Stimulated activated CD8-positive, alpha-beta memory T cell treated with anti-CD3 and anti-CD28 coated beads, Interleukin-15, amount 100 ng/mL, for 48 hours (primary cell): ENCODE results near the gene RIMBP2.

Experiments
- DNase-seq, 2 donors: peaks; one replicate each; pipeline ENCODE4 v3.0.0-alpha.2; 2020; ENCODE audit warnings: low read depth in 2 of 2

Gene RIMBP2

DNA sequence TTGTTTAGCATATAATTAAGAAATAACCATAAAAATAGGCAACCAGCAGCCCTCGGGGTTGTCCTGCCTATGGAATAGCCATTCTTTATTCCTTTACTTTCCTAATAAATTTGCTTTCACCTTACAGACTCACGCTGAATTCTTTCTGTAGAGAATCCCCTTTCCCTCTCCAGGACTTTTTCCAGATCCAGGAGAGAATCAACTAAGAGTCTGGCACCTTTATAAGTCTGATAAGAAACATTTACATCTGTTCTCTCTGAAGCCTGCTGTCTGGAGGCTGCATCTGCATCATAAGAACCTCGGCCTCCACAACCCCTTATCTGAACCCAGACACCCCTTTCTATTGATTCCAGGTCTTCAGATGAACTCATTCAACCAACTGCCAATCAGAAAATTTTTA lies 32.3 kb downstream of the RIMBP2 start:
- no peak for DNase-seq

DNA sequence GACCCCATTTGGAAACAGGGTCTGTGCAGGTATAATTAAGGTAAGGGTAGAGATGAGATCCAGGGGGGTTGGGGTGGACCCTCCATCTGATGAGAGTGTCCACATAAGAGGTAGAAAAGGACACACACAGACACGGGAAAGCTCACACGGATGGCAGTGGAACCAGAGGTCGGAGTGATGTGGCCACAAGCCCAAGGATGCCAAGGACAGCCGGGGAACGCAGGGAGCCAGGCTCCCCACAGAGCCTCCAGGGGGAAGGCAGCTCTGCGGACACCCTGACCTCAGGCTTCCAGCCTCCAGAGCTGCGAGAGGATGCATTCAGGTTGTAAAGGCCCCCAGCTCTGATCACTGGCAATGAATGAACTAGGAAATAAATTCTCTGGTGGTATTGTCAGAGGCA lies 33.0 kb downstream of the RIMBP2 start:
- no peak for DNase-seq

- DNase-seq: no peak
These were observed 35.6 kb downstream of the RIMBP2 start for GRCh38 chr12:130680451-130680990.

DNA sequence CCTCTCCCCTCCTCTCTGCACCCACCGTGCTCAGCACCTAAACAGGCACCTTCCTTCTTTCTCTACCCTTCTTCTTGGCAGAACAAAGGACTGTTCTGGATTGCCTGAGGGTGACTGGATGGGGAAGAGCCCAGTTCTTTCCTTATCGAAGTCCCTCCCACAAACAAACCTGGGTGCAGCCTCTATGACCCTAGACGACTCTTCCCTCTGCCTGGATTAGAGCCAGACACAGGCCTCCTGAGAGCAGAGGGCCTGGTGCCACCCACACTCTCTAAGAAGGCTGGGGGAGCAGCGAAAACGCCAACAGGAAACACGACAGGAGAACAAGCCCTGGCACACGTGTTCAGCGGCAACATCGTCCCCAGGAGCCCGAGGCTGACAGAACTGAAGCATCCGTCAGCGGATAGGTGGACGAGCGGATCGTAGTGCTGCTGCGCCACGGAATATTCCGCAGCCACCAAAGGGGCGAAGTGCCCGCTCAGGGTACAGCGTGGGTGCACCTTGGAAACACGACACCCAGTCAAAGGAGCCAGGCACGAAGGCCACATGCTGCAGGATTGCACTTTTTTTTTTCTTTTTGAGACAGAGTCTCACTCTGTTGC lies 38.0 kb downstream of the RIMBP2 start:
- no peak for DNase-seq

DNA sequence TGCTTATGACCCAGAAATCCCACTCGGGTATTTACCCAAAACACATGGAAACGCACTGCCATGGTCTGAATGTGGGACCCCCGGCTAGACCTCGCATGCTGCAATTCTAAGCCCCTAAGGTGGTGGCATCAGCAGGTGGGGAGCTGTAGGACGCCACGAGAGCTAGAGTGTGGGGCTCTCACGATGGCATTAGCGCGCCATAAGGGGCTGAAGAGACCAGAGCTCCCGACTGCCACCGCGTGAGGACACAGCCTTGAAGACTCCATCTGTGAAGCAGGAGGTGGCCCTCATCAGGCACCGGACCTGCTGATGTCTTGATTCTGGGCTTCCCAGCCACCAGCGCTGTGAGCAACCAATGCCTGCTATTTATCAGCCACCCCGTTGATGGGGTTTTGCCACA lies 40.3 kb downstream of the RIMBP2 start:
- no peak for DNase-seq

GRCh38 chr12:130675121-130675520 lies 41.0 kb downstream of the RIMBP2 start:
- no peak for DNase-seq

- DNase-seq: no peak
These were observed 41.4 kb downstream of the RIMBP2 start for GRCh38 chr12:130674676-130675075.

DNA sequence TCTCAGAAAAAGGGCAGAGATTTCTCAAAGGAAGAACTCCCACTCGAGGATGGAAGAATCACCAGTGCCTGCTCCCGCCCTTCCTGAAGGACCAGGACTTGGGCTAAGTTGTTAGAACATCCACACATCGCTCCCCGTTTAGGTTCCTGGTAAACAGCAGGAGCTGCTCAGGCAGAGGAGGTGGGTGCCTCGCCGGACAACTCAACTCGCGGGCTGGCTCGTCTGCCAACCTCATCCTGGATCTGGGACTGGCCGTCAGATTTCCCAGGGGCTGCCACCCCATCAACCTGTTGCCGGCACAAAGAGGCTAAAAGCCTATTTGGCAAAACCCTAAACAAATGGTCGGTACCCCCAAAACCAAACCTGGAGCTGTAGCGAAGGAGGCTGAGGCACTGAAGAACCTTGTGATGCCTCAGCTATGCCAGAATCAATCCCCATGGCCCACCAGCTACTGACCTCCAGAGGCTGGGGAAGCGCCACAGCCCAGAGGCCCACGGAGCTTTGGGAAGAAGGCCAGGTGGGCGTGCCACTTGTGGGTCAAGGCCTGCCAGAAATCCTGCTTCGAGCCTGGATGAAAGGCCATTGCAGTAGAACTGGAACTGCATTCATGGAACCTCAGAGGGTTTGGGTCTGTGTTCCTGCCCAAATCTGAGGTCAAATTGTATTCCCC lies 42.9 kb downstream of the RIMBP2 start:
- no peak for DNase-seq

- no peak for DNase-seq
These were observed 43.8 kb downstream of the RIMBP2 start for GRCh38 chr12:130672089-130672820.

DNA sequence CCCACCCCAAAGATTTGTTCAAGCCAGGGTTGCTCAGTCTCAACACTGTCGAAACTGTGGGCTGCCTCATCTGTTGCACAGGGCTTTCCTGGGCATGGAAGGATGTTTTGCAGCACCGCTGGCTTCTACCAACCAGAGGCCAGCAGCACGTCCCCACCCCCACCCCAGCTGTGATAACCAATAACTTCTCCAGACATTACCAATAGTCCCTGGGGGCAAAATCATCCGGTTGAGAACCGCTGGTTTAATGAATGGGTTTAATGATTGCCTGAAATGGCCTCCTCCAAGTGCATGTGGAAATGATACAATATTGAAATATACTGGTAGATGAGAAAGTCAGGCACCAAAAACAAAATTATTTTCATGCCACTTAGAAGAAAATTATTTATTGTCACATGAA lies 44.5 kb downstream of the RIMBP2 start:
- DNase-seq: no peak

- no peak for DNase-seq
These were observed 46.3 kb downstream of the RIMBP2 start for GRCh38 chr12:130669797-130670196.

GRCh38 chr12:130669205-130669557 lies 46.9 kb downstream of the RIMBP2 start:
- no peak for DNase-seq

- no peak for DNase-seq
These were observed 47.6 kb downstream of the RIMBP2 start for GRCh38 chr12:130668286-130669204.

DNA sequence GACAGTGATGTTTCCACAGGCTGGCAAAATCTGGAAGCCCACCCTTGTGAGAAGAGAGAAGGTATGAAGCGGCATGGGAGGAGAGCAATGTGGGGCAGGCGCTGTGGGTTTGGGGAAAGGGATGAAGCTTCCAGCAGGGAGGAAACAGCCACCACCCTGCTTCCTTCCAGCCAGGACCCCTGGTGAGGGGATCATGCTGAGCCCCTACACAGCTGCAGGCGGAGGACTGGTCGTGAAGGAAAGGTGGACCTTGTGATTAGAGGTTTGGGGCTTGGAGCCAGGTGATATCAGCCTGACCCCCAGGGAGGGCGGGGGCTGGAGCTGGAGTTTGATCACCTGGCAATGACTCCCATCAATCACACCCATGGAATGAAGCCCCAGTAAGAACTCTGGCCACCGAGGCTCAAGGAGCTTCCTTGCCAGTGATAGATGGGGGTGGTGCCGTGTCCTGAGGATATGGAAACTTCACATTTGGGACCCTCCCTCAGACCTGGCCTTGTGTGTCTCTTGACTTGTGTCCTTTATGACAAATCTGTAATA lies 48.6 kb downstream of the RIMBP2 start:
- no peak for DNase-seq

DNA sequence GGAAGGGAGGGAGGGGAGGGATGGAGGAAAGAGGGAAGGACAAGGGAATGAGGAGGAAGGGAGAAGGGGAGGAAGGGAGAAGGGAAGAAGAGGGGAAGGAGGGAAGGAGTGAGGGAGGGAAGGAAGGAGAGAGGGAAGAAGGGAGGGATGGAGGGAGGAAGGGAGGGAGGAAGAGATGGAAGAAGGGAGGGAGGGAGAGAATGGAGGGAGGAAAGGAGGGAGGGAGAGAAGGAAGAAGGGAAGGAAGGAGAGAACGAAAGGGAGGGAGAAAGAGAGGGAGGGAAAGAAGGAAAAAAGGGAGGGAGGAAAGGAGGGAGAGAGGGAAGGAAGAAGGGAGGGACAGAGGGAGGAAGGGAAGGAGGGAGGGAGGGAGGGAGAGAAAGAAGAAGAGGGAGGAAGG lies 49.5 kb downstream of the RIMBP2 start:
- no peak for DNase-seq

GRCh38 chr12:130665753-130666152 lies 50.3 kb downstream of the RIMBP2 start:
- no peak for DNase-seq

DNA sequence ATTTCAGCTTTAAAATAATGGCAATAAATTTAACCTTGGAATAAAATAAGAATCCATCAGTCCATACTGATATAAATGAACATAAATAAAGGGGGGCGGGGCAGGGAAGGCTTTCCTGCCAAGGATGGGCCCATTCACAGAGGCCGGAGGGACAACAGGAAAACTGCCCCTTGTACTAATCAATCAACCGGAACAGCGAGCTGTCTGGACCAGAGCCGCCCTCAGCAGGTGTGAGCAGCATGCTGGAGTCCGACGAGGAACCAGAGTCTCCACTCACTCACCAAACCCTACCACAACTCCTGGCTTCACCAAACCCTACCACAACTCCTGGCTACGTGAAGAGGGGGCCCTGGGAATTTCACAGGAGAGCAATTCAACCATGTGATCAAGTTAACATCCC lies 51.3 kb downstream of the RIMBP2 start:
- no peak for DNase-seq

- no peak for DNase-seq
These were observed 51.8 kb downstream of the RIMBP2 start for GRCh38 chr12:130664252-130664651.

DNA sequence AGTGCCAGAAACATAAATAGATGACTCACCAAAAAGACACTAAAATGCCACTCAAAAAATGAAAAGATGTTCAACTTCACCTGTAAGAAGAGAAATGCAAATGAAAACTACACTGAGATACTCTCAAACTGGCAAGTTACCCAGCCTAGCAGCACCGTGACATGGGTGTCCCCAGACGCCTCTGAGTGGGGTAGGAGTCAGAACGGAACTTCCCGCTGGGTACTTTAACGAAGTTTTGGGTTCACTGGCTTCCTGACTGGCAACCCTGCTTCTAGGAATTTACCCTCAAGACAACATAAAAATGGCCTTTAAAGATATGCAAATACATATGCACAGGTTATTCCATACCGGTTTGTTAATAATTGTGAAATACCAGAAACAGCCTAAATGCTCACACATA lies 52.6 kb downstream of the RIMBP2 start:
- DNase-seq: no peak

DNA sequence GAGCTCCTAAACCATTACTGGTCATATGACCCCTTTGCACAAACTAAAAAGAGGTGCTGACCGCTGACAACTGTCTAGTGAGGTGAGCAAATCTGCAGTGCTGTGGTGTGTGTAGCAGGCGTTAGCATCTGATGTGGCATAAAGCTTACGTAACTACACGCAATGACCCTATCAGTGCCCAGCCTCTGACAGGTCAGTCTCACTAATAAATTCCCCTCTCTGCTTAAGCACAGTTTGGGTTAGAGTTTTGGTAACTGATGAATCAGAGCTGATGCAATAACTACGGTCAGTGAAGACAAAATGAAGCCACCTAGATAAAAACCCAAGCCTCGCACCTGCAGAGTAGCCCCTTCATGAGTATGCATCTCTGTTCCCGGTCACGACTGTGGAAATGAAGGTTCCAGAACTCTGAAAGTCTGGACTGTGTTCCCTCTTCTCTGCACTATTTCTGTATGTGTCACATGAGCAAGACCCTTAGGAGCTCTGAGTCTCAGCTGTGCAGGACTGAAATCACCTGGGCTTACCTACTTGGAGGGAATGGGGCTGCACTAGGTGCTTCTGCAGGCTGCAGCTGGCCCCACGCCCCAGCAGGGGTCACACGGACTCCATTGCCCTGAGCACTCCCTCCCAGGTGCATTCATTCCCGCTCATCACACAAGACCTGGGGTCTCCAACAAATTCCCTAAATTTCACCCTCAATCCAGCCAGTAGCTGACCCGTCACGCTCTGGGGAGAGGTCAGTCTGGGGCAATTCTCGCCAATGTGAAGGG lies 54.4 kb downstream of the RIMBP2 start:
- DNase-seq: no peak

- DNase-seq: no peak
These were observed 55.0 kb downstream of the RIMBP2 start for GRCh38 chr12:130661059-130661458.
